ENCODE data around the gene SNX25. TPM values are rescaled to one million over a fixed set of nuclear protein-coding genes. Genes with fewer than 3 reads are reported as not detected.
"Not testable (repeated sequence)": the region's sequence is repeated elsewhere in the genome, so short reads cannot be mapped to it uniquely, and the experiment has no call there.

SNX25 gene
- total and polyA plus RNA-seq, 2 of the 13 experiments (the other 11 are each of a cell fraction or from before 2014, with no cell fraction given) = 23.4 to 23.5 TPM

GRCh38 chr4:185204238-185204910 is 5.0 kb upstream of the SNX25 start (continued):
- TF ChIP-seq KLF6 (CRISPR knock-in tag; IDR thresholded peaks at IDR 0.05) (0 out of 2 replicates have a peak, but pooled peaks have one; percentile 10), SIX4 (CRISPR knock-in tag; IDR thresholded peaks at IDR 0.05) (no peak), ZNF225 (CRISPR knock-in tag; IDR thresholded peaks at IDR 0.05) (no peak), ATF7-NPFF (CRISPR knock-in tag; IDR thresholded peaks at IDR 0.05; ENCODE audit: low read depth) (no peak), CBX5 (CRISPR knock-in tag; IDR thresholded peaks at IDR 0.05; ENCODE audit: borderline replicate concordance) (no peak), TOPORS (CRISPR knock-in tag; IDR thresholded peaks at IDR 0.05) (peak; percentile 5; the same call in 1 of the 2 replicates), ISL2 (CRISPR knock-in tag; IDR thresholded peaks at IDR 0.05) (no peak), ZKSCAN8 (CRISPR knock-in tag; IDR thresholded peaks at IDR 0.05; ENCODE audit: borderline replicate concordance) (no peak), TMF1 (CRISPR knock-in tag; IDR thresholded peaks at IDR 0.05; ENCODE audit: low read depth) (0 out of 2 replicates have a peak, but pooled peaks have one; percentile 3), KDM4B (CRISPR knock-in tag; IDR thresholded peaks at IDR 0.05) (no peak), ZSCAN20 (CRISPR knock-in tag; IDR thresholded peaks at IDR 0.05; ENCODE audit: borderline replicate concordance) (no peak), ZNF672 (CRISPR knock-in tag; IDR thresholded peaks at IDR 0.05) (no peak), IRF2 (CRISPR knock-in tag; IDR thresholded peaks at IDR 0.05) (no peak), TBX2 (CRISPR knock-in tag; IDR thresholded peaks at IDR 0.05; ENCODE audit: borderline replicate concordance) (0 out of 2 replicates have a peak, but pooled peaks have one; percentile 13), FOXO4 (CRISPR knock-in tag; conservative IDR thresholded peaks at IDR 0.05) (0 out of 2 replicates have a peak, but pooled peaks have one; percentile 78)
- TF ChIP-seq, protein P1, sequence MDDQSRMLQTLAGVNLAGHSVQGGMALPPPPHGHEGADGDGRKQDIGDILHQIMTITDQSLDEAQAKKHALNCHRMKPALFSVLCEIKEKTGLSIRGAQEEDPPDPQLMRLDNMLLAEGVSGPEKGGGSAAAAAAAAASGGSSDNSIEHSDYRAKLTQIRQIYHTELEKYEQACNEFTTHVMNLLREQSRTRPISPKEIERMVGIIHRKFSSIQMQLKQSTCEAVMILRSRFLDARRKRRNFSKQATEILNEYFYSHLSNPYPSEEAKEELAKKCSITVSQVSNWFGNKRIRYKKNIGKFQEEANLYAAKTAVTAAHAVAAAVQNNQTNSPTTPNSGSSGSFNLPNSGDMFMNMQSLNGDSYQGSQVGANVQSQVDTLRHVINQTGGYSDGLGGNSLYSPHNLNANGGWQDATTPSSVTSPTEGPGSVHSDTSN (CRISPR knock-in tag; IDR thresholded peaks at IDR 0.05; ENCODE audit: borderline replicate concordance) = no peak

- in situ Hi-C loops (cut with HindIII; ENCODE audit: extremely low pct_ligation_motif_present, low pct_unique_long_range_greater_than_20kb) = not testable (repeated sequence)
Observed at GRCh38 chr4:185205073-185205472, 4.3 kb upstream of the SNX25 start.

More at GRCh38 chr4:185205073-185205472, 4.3 kb upstream of the SNX25 start:
- CTCF ChIA-PET (ENCODE audit: low intra/inter-chr PET ratio, low total read pairs); H3K9me3 ChIP-seq (ENCODE audit: low read length); H4K20me1 ChIP-seq (ENCODE audit: insufficient read depth, low read length); H3K27me3 ChIP-seq (ENCODE audit: control insufficient read depth in 1 of 2, insufficient read depth in 2 of 2, low read length in 2 of 2); H3K4me3 ChIP-seq (replicated peaks in 1 of 3; ENCODE audit: insufficient read depth in 1 of 3, low read depth in 2 of 3, low read length in 3 of 3); H3K27ac ChIP-seq (ENCODE audit: extremely low read length, insufficient read depth, low read length); H3K36me3 ChIP-seq (replicated peaks in 1 of 2; ENCODE audit: control insufficient read depth in 1 of 2, insufficient read depth in 2 of 2, low read length in 2 of 2); DNase-seq (ENCODE audit: low spot score); FAIRE-seq; intact Hi-C loops (cut with micrococcal nuclease; ENCODE audit: unreplicated experiment); H3K9ac ChIP-seq (ENCODE audit: insufficient read depth, low read depth, low read length); BruUV-seq (replicated peaks); H2AFZ ChIP-seq (ENCODE audit: low read length); ATAC-seq: not testable (repeated sequence)
- Histone ChIP-seq H3K4me2 (ENCODE audit: low read depth, low read length) (peak overlapping the region; percentile 98; the same call in 1 of the 2 replicates), H3K4me1 (ENCODE audit: insufficient read depth, low read length) (peaks cover 51% of the 10 kb centered on the region), H3K79me2 (ENCODE audit: insufficient read depth, low read length) (peaks cover 31% of the 10 kb centered on the region)
- 96% methylated on average over 13 of the region's 13 CpGs for WGBS (ENCODE audit: low lambda C conversion rate)
- POLR2A ChIA-PET = interaction anchor here (1.5 kb wide), 1 partner anchor 11 kb away, joined by 3 read pairs; no protein-coding TSS in a partner anchor
